GM19025 (cell line): ENCODE measurements around the gene LINS1.

Source experiments
- ATAC-seq: cut with Tn5 transposase; IDR thresholded peaks from one replicate; pipeline ENCODE4 v1.9.1; 2021; ENCODE audit warnings: mild to moderate bottlenecking, low read depth, moderate library complexity; ENCODE audit not compliant: unreplicated experiment

Gene LINS1

DNA sequence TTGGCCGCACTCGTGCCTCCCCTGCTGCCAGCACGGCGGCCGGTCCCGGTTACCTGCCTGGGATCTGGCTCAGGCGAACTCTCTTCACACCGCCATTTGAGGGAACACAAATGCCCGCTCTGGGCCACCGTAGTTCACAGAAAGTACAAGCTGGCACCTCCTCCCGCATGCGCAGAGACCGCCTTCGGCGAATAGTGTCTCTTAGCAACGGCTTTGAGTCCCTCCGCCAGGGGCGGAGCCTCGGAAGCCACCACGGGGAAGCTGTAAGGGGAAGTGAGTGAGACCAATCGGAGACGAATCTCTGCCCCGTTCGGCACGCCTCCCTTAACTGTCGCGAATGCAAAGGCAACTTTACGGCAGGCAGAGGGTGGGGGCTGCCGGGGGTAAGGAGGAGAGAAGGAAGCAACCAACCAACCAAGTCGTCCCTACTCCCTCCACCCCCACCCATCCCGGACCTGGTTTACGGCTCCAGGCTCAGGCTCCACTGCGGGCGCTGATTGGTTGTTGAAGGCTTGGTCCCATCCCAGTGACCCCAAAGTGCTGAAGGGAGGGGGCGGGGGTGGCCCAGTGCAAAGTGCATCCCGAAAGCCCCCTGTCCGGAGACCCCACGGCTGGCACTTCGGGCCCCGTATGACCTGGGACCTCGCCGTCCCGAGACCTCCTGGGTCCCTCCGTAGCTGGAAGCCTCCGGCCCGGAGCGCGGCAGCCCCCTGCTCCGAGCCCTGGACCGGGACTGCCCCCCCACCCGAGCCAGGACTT is at the start of gene LINS1, which contains the start of gene ASB7:
Gene LINS1 (minus strand): TSS at position 121 of the 759 bp plus-strand sequence. CDS start 21,342 bp downstream, outside the sequence.
Gene ASB7 (plus strand): TSS at position 526 of the 759 bp plus-strand sequence. CDS start 9,628 bp downstream, outside the sequence.
- peak; percentile 91 for ATAC-seq

- no peak for ATAC-seq
Observed at GRCh38 chr15:100651253-100651652, 49.3 kb upstream of the LINS1 start.

GRCh38 chr15:100650685-100651084 is 48.7 kb upstream of the LINS1 start:
- no peak for ATAC-seq

- no peak for ATAC-seq
Observed at GRCh38 chr15:100648951-100649350, 47.0 kb upstream of the LINS1 start.

- no peak for ATAC-seq
Observed at GRCh38 chr15:100645671-100646070, 43.7 kb upstream of the LINS1 start.

DNA sequence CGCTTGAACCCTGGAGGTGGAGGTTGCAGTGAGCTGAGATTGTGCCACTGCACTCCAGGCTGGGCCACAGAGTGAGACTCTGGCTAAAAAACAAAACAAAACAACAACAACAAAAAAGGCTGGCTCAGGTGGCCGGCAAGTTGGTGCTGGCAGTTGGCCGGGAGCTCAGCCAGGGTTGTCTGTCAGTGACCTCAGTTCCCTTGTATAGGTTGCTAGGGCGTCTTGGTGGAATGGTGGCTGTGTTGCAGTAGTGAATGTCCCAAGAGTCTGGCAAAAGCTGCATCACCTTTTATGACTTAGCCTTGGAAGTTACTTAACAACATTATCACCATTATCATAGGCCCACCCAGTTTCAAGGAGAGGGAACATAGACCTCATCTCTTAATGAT is 41.0 kb upstream of the LINS1 start:
- no peak for ATAC-seq

DNA sequence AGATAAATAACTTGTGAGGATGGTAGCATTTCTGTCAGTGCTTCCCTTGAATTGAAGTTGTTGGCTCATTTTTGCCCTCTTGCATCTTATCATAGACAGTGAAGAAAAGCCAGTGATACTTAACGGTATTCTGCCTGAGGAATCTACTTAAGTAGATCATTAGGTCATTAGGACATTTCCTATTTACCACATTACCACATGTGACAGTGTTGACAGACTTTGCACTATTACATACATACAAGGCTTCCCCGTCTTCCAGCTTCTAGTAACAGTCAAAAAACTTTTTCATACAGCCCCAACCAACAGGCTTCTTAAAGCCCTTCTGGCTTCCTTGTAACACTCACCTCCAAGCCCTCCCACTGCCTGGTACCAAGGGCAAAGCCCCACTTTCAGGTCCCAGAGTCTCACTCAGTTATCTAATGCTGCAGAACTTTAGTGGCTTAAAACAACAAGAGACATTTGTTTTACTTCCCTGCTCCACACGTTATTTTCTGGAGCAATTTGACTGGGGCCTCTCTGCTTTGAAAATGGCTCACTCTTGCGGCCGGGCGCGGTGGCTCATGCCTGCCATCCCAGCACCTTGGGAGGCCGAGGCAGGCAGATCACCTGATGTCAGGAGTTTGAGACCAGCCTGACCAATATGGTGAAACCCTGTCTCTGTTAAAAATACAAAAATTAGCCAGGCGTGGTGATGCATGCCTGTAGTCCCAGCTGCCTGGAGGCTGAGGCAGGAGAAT is 40.4 kb upstream of the LINS1 start:
- ATAC-seq, result no peak

DNA sequence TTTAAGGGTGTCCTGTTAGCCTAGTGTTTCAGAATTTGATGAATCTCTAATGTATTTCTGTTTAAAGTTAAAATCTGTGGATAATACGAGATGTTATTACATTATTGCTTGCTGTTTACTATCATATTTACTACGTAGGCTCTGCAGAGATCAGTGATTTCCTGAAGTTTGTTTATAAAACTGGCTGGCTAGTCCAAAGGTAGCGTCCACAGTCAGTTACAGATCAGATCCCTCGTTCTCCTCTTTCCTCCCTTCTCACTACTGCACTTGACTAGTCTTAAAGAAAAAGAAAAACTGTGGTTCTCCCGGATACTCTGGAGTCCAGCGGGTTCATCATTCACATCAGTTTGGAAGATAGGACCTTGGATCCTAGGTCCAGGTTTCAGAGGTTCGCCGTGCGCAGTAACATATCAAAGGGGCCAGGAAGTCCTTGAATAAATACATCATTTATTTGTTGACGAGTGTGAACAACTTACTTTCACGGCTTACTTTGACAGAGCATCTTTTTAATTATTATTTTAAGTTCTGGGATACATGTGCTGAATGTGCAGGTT is 36.3 kb upstream of the LINS1 start:
- ATAC-seq, result no peak

DNA sequence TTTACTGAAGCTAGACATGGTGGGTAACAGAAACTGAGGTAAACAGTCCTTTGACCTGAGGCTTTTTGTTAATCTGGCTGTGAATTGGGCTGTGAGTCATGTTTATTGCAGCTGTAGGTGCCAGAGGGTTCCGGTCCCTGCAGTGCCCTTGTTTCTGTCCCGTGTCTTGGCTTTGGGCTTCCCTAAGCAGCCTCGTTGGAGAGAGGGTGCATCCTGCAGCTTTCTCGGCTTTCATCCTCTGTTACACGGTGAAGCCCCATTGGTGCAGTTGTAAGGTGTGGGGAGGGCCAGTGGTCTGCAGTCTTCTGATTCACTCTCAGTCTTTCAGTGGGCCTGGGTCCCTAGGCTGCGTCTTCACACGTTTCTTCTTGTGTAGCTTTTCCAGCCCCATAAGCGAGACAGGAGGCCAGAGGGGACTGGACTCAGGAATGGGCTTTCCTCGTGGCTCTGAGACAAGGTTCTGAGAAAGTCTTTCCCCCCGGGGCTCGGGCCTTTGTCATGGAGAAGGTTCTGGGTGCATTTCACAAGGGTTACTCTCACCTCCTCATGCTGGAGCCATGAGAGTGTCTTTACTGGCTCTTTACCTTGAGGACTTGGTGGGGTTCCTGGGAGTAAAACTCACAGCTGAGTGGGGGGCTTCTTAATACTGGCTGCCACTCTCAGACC is 33.6 kb upstream of the LINS1 start:
- ATAC-seq, result no peak

DNA sequence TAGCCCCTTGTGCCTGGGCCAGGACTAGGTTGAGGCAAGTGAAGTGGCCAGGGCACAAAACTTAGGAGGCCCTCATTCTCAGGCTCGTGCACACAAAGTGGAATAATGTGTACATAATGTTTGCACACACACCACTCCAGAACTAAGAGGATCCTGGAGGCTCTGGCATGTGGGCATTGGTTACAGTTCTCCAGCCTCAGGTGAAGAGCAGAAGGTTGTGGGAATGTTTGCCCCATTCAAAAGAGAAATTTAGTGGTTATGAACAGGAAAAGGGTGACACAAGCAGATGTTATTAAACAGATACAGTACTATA is 31.7 kb upstream of the LINS1 start:
- no peak for ATAC-seq

DNA sequence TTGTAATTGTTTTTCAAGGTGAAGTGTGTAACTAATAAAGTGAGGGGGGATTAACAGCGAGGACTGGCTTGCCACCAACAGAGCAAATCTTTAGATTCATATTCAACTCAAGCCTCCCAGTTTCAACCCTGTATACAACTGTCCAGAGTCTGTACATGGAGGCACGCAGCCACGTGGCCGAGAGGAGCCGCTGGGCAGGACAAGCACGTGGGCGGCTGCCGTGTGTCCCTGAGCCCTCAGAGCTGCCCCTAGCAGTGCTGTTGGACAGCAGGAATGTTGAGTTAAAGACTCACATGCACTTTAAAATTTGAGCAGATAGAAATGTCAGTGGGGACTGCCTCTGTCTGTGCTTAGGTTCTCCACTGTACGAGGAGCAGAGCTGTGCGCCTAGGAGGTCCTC is 29.8 kb upstream of the LINS1 start:
- ATAC-seq, result no peak

GRCh38 chr15:100628746-100629145 is 26.8 kb upstream of the LINS1 start:
- ATAC-seq, result no peak

- ATAC-seq, result peak; percentile 55
Observed at GRCh38 chr15:100627789-100628395, 25.9 kb upstream of the LINS1 start.

DNA sequence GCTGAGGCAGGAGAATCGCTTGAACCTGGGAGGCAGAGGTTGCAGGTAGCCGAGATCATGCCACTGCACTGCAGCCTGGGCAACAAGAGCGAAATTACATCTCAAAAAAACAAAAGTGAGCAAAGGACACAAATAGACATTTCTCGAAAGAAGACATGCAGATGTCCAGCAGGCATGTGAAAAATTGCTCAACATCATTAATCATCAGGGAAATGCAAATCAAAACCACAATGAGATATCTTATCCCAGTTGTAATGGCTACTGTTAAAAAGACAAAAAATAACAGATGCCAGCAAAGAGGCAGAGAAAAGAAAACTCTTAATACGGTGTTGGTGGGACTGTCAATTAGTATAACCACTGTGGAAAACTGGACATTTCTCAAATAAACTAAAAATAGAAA is 21.3 kb upstream of the LINS1 start:
- no peak for ATAC-seq

DNA sequence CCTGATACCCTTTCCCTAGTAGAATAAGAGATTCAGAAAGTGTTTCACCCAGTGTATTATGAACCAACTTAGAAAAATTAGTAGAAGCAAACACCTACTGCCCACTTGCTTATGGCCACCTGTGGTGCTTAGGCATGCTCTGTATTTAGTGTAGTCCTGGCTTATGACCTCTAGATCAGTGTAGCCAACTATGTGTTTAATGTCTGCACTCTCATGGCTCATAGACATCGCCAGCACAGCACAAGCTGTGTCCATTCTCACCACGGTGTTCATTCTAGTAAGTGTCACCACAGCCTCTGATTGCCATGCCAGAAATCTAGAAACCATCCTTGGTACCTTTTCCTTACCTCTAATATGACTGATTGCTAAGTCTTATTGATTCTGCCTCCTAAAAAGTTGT is 14.7 kb upstream of the LINS1 start:
- ATAC-seq, result no peak

- no peak for ATAC-seq
Observed at GRCh38 chr15:100615801-100616200, 13.8 kb upstream of the LINS1 start.

- no peak for ATAC-seq
Observed at GRCh38 chr15:100614918-100615317, 12.9 kb upstream of the LINS1 start.

DNA sequence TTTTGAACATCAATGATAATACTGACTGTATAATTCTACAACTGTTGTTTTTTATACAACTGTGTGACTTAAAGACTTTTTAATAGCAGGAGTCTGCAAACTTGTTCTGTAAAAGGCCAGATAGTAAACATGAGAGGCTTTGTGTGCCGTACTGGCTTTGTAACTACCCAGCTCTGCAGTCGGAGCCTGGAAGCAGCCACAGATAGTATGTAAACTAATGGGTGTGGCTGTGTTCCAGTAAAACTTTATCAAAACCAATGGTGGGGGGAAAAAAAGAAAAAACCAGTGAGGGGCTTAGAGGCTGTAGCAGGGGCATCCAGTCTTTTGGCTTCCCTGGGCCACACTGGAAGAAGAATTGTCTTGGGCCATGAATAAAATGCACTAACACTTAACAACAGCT is 12.4 kb upstream of the LINS1 start:
- no peak for ATAC-seq

DNA sequence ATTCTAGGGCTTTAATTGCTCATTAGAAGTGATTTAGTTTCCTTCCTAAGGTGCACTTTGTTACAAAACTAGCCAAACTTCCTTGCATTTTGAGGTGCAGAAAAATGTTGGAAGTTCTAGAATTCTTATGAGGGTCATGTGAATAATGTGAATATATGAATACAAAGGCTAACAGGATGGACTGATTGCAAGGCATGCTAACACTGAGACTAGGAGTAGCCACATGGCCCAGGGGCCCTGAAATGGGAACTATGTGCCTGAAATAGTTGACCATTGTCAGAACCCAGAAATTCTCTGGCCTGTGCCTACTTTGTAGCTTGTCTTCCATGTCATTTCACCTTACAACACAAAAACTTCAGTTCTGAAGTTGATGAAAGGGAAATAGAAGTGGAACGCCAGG is 11.2 kb upstream of the LINS1 start:
- no peak for ATAC-seq

GRCh38 chr15:100612539-100612938 is 10.6 kb upstream of the LINS1 start:
- no peak for ATAC-seq
